Measurements from ENCODE around the gene CAPZA3.

Gene CAPZA3

GRCh38 chr12:18720690-18721089, 17.2 kb upstream of the CAPZA3 start:
- H3K9me3 ChIP-seq (ENCODE audit: control insufficient read depth, low read length): no peaks in the 10 kb centered on the region
- H3K4me3 ChIP-seq (ENCODE audit: low read length): no peak overlapping the region
- no peak overlapping the region for H3K9ac ChIP-seq (ENCODE audit: low read length)
- no peaks in the 10 kb centered on the region for H3K36me3 ChIP-seq (ENCODE audit: control insufficient read depth, insufficient read depth, low read length)
- no peaks in the 10 kb centered on the region for H3K4me1 ChIP-seq (ENCODE audit: control insufficient read depth, insufficient read depth, low read length)
- H3K27me3 ChIP-seq (ENCODE audit: control insufficient read depth, insufficient read depth, low read length): no peaks in the 10 kb centered on the region

- Histone ChIP-seq H3K9me3 (ENCODE audit: control insufficient read depth, low read length) (no peaks in the 10 kb centered on the region), H3K36me3 (ENCODE audit: control insufficient read depth, insufficient read depth, low read length) (no peaks in the 10 kb centered on the region), H3K9ac (ENCODE audit: low read length) (no peak overlapping the region), H3K4me3 (ENCODE audit: low read length) (no peak overlapping the region), H3K4me1 (ENCODE audit: control insufficient read depth, insufficient read depth, low read length) (no peaks in the 10 kb centered on the region), H3K27me3 (ENCODE audit: control insufficient read depth, insufficient read depth, low read length) (no peaks in the 10 kb centered on the region)
Measured at GRCh38 chr12:18721452-18721851, 16.5 kb upstream of the CAPZA3 start.

GRCh38 chr12:18723752-18724151, 14.2 kb upstream of the CAPZA3 start:
- Histone ChIP-seq H3K9me3 (ENCODE audit: control insufficient read depth, low read length) (no peaks in the 10 kb centered on the region), H3K4me3 (ENCODE audit: low read length) (no peak overlapping the region), H3K36me3 (ENCODE audit: control insufficient read depth, insufficient read depth, low read length) (no peaks in the 10 kb centered on the region), H3K9ac (ENCODE audit: low read length) (no peak overlapping the region), H3K4me1 (ENCODE audit: control insufficient read depth, insufficient read depth, low read length) (no peaks in the 10 kb centered on the region), H3K27me3 (ENCODE audit: control insufficient read depth, insufficient read depth, low read length) (no peaks in the 10 kb centered on the region)

- H3K9me3 ChIP-seq (ENCODE audit: control insufficient read depth, low read length): no peaks in the 10 kb centered on the region
- H3K4me1 ChIP-seq (ENCODE audit: control insufficient read depth, insufficient read depth, low read length): no peaks in the 10 kb centered on the region
- H3K4me3 ChIP-seq (ENCODE audit: low read length): no peak overlapping the region
- no peak overlapping the region for H3K9ac ChIP-seq (ENCODE audit: low read length)
- H3K27me3 ChIP-seq (ENCODE audit: control insufficient read depth, insufficient read depth, low read length): no peaks in the 10 kb centered on the region
- no peaks in the 10 kb centered on the region for H3K36me3 ChIP-seq (ENCODE audit: control insufficient read depth, insufficient read depth, low read length)
Measured at GRCh38 chr12:18731156-18731555, 6.8 kb upstream of the CAPZA3 start.

GRCh38 chr12:18747895-18748294, 10.0 kb downstream of the CAPZA3 start:
- no peaks in the 10 kb centered on the region for H3K9me3 ChIP-seq (ENCODE audit: control insufficient read depth, low read length)
- H3K4me3 ChIP-seq (ENCODE audit: low read length): no peak overlapping the region
- no peaks in the 10 kb centered on the region for H3K4me1 ChIP-seq (ENCODE audit: control insufficient read depth, insufficient read depth, low read length)

GRCh38 chr12:18749386-18749957, 11.6 kb downstream of the CAPZA3 start:
- Histone ChIP-seq H3K9me3 (ENCODE audit: control insufficient read depth, low read length) (no peaks in the 10 kb centered on the region), H3K27me3 (ENCODE audit: control insufficient read depth, insufficient read depth, low read length) (no peaks in the 10 kb centered on the region), H3K9ac (ENCODE audit: low read length) (no peak overlapping the region), H3K4me3 (ENCODE audit: low read length) (no peak overlapping the region), H3K36me3 (ENCODE audit: control insufficient read depth, insufficient read depth, low read length) (no peaks in the 10 kb centered on the region), H3K4me1 (ENCODE audit: control insufficient read depth, insufficient read depth, low read length) (no peaks in the 10 kb centered on the region)

More at GRCh38 chr12:18747895-18748294, 10.0 kb downstream of the CAPZA3 start:
- no peak overlapping the region for H3K9ac ChIP-seq (ENCODE audit: low read length)
- no peaks in the 10 kb centered on the region for H3K36me3 ChIP-seq (ENCODE audit: control insufficient read depth, insufficient read depth, low read length)
- no peaks in the 10 kb centered on the region for H3K27me3 ChIP-seq (ENCODE audit: control insufficient read depth, insufficient read depth, low read length)

GRCh38 chr12:18750085-18750484, 12.2 kb downstream of the CAPZA3 start:
- H3K4me3 ChIP-seq (ENCODE audit: low read length): no peak overlapping the region
- no peak overlapping the region for H3K9ac ChIP-seq (ENCODE audit: low read length)

GRCh38 chr12:18751866-18752265, 13.9 kb downstream of the CAPZA3 start:
- Histone ChIP-seq H3K36me3 (ENCODE audit: control insufficient read depth, insufficient read depth, low read length) (no peaks in the 10 kb centered on the region), H3K4me1 (ENCODE audit: control insufficient read depth, insufficient read depth, low read length) (no peaks in the 10 kb centered on the region), H3K9me3 (ENCODE audit: control insufficient read depth, low read length) (no peaks in the 10 kb centered on the region), H3K9ac (ENCODE audit: low read length) (no peak overlapping the region), H3K4me3 (ENCODE audit: low read length) (no peak overlapping the region), H3K27me3 (ENCODE audit: control insufficient read depth, insufficient read depth, low read length) (no peaks in the 10 kb centered on the region)

More at GRCh38 chr12:18750085-18750484, 12.2 kb downstream of the CAPZA3 start:
- H3K36me3 ChIP-seq (ENCODE audit: control insufficient read depth, insufficient read depth, low read length): no peaks in the 10 kb centered on the region
- no peaks in the 10 kb centered on the region for H3K4me1 ChIP-seq (ENCODE audit: control insufficient read depth, insufficient read depth, low read length)
- no peaks in the 10 kb centered on the region for H3K27me3 ChIP-seq (ENCODE audit: control insufficient read depth, insufficient read depth, low read length)
- H3K9me3 ChIP-seq (ENCODE audit: control insufficient read depth, low read length): no peaks in the 10 kb centered on the region

GRCh38 chr12:18752280-18752920, 14.5 kb downstream of the CAPZA3 start:
- Histone ChIP-seq H3K27me3 (ENCODE audit: control insufficient read depth, insufficient read depth, low read length) (no peaks in the 10 kb centered on the region), H3K36me3 (ENCODE audit: control insufficient read depth, insufficient read depth, low read length) (no peaks in the 10 kb centered on the region), H3K9me3 (ENCODE audit: control insufficient read depth, low read length) (no peaks in the 10 kb centered on the region), H3K9ac (ENCODE audit: low read length) (no peak overlapping the region), H3K4me3 (ENCODE audit: low read length) (no peak overlapping the region), H3K4me1 (ENCODE audit: control insufficient read depth, insufficient read depth, low read length) (no peaks in the 10 kb centered on the region)

GRCh38 chr12:18752947-18753346, 15.0 kb downstream of the CAPZA3 start:
- no peaks in the 10 kb centered on the region for H3K4me1 ChIP-seq (ENCODE audit: control insufficient read depth, insufficient read depth, low read length)
- H3K9ac ChIP-seq (ENCODE audit: low read length): no peak overlapping the region
- H3K36me3 ChIP-seq (ENCODE audit: control insufficient read depth, insufficient read depth, low read length): no peaks in the 10 kb centered on the region
- H3K9me3 ChIP-seq (ENCODE audit: control insufficient read depth, low read length): no peaks in the 10 kb centered on the region
- H3K4me3 ChIP-seq (ENCODE audit: low read length): no peak overlapping the region
- no peaks in the 10 kb centered on the region for H3K27me3 ChIP-seq (ENCODE audit: control insufficient read depth, insufficient read depth, low read length)

- Histone ChIP-seq H3K9ac (ENCODE audit: low read length) (no peak overlapping the region), H3K9me3 (ENCODE audit: control insufficient read depth, low read length) (no peaks in the 10 kb centered on the region), H3K27me3 (ENCODE audit: control insufficient read depth, insufficient read depth, low read length) (no peaks in the 10 kb centered on the region), H3K4me3 (ENCODE audit: low read length) (no peak overlapping the region), H3K4me1 (ENCODE audit: control insufficient read depth, insufficient read depth, low read length) (no peaks in the 10 kb centered on the region), H3K36me3 (ENCODE audit: control insufficient read depth, insufficient read depth, low read length) (no peaks in the 10 kb centered on the region)
Measured at GRCh38 chr12:18753481-18754123, 15.7 kb downstream of the CAPZA3 start.

GRCh38 chr12:18754124-18754707, 16.3 kb downstream of the CAPZA3 start:
- Histone ChIP-seq H3K36me3 (ENCODE audit: control insufficient read depth, insufficient read depth, low read length) (no peaks in the 10 kb centered on the region), H3K4me1 (ENCODE audit: control insufficient read depth, insufficient read depth, low read length) (no peaks in the 10 kb centered on the region), H3K9me3 (ENCODE audit: control insufficient read depth, low read length) (no peaks in the 10 kb centered on the region), H3K27me3 (ENCODE audit: control insufficient read depth, insufficient read depth, low read length) (no peaks in the 10 kb centered on the region), H3K4me3 (ENCODE audit: low read length) (no peak overlapping the region), H3K9ac (ENCODE audit: low read length) (no peak overlapping the region)
